Sigmoid colon (tissue), 3 donors: ENCODE measurements around the gene KRT16.

Experiments
- POLR2A ChIP-seq, 2 donors: fragments of 450-650 bp; IDR thresholded peaks; one replicate each; pipeline ENCODE4 v1.6.1; 2016; ENCODE audit warnings: antibody characterized with exemption in 2 of 2, mild to moderate bottlenecking in 2 of 2, moderate library complexity in 2 of 2
- TF ChIP-seq, protein P1 (sequence below), 4 experiments: fragments of 450-650 bp in 3 of 4; fragments of 200-600 bp in 1 of 4; IDR thresholded peaks; one replicate each; pipeline ENCODE4 v1.5.1; 2016 to 2019; ENCODE audit warnings: antibody characterized with exemption in 4 of 4, mild to moderate bottlenecking in 3 of 4, moderate library complexity in 2 of 4

DNA sequence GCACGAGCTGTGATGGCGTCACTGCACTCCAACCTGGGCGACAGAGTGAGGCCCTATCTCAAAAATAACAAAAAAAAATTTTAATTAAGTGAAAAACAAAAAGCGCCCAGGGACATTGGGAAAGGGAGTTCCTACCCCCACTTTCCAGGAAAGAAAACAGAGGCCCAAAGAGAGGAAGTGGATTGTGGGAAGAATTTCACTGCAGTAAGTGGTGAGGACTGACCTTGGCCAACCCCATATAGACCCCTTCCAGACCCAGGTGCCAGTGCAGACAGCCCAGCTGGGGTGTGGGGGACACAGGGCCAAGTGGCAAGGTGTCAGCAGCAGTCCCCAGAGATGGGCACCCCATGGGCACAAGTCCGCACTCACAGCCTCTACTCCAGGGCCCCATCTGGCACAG lies 40.9 kb upstream of the KRT16 start:
- TF ChIP-seq, protein P1, sequence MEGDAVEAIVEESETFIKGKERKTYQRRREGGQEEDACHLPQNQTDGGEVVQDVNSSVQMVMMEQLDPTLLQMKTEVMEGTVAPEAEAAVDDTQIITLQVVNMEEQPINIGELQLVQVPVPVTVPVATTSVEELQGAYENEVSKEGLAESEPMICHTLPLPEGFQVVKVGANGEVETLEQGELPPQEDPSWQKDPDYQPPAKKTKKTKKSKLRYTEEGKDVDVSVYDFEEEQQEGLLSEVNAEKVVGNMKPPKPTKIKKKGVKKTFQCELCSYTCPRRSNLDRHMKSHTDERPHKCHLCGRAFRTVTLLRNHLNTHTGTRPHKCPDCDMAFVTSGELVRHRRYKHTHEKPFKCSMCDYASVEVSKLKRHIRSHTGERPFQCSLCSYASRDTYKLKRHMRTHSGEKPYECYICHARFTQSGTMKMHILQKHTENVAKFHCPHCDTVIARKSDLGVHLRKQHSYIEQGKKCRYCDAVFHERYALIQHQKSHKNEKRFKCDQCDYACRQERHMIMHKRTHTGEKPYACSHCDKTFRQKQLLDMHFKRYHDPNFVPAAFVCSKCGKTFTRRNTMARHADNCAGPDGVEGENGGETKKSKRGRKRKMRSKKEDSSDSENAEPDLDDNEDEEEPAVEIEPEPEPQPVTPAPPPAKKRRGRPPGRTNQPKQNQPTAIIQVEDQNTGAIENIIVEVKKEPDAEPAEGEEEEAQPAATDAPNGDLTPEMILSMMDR (IDR thresholded peaks at IDR 0.05) = no peak
- TF ChIP-seq POLR2A (IDR thresholded peaks at IDR 0.05) = no peak
